Measurements from ENCODE around the gene FUZ.

The FUZ gene

GRCh38 chr19:49817964-49818648, 5.0 kb upstream of the FUZ start, which contains the start of gene MED25:
TSS of gene MED25 (plus strand) at chr19:49818289. CDS start at chr19:49818342, 53 bp downstream.
- Histone ChIP-seq H3K36me3 (ENCODE audit: insufficient read depth, low read length) (peaks cover 34% of the 10 kb centered on the region), H3K27me3 (ENCODE audit: insufficient read depth, low read length) (no peaks in the 10 kb centered on the region), H3K9ac (ENCODE audit: low read length) (peak within 1 kb of the TSS; percentile 100), H4K20me1 (ENCODE audit: insufficient read depth, low read length) (no peaks in the 10 kb centered on the region), H3K27ac (ENCODE audit: low read depth, low read length, poor library complexity, severe bottlenecking) (peak within 1 kb of the TSS; percentile 99), H3K9me2 (ENCODE audit: low read depth, low read length) (no peaks in the 10 kb centered on the region), H3K4me2 (ENCODE audit: low read length) (peak within 1 kb of the TSS; percentile 88), H3K4me3 (ENCODE audit: low read depth, low read length, poor library complexity, severe bottlenecking) (peak within 1 kb of the TSS; percentile 99), H3K9me3 (ENCODE audit: low read length) (no peaks in the 10 kb centered on the region), H3K79me2 (ENCODE audit: insufficient read depth, low read length) (peaks cover 30% of the 10 kb centered on the region), H3K4me1 (ENCODE audit: insufficient read depth, low read length, severe bottlenecking) (peaks cover 56% of the 10 kb centered on the region), H2AFZ (ENCODE audit: low read length) (no peak within 1 kb of the TSS), H3F3A (ENCODE audit: insufficient read depth, low read length) (peaks cover 10% of the 10 kb centered on the region)
- TF ChIP-seq EZH2 (IDR thresholded peaks at IDR 0.05; ENCODE audit: borderline replicate concordance, low read length) (no peak), CTCF (IDR thresholded peaks at IDR 0.05; ENCODE audit: low read length) (no peak)

GRCh38 chr19:49816590-49816989, 3.5 kb upstream of the FUZ start:
- no peak for TF ChIP-seq EZH2 (IDR thresholded peaks at IDR 0.05; ENCODE audit: borderline replicate concordance, low read length)
- no peak for TF ChIP-seq CTCF (IDR thresholded peaks at IDR 0.05; ENCODE audit: low read length)
- H3K27ac ChIP-seq (ENCODE audit: low read depth, low read length, poor library complexity, severe bottlenecking) = peak overlapping the region; percentile 99
- no peak overlapping the region for H3K4me2 ChIP-seq (ENCODE audit: low read length)
- no peaks in the 10 kb centered on the region for H4K20me1 ChIP-seq (ENCODE audit: insufficient read depth, low read length)
- H3K9me3 ChIP-seq (ENCODE audit: low read length) = no peaks in the 10 kb centered on the region
- no peak overlapping the region for H2AFZ ChIP-seq (ENCODE audit: low read length)
- H3F3A ChIP-seq (ENCODE audit: insufficient read depth, low read length) = peaks cover 10% of the 10 kb centered on the region
- H3K9me2 ChIP-seq (ENCODE audit: low read depth, low read length) = no peaks in the 10 kb centered on the region
- no peaks in the 10 kb centered on the region for H3K27me3 ChIP-seq (ENCODE audit: insufficient read depth, low read length)
- peaks cover 55% of the 10 kb centered on the region for H3K4me1 ChIP-seq (ENCODE audit: insufficient read depth, low read length, severe bottlenecking)
- H3K9ac ChIP-seq (ENCODE audit: low read length) = no peak overlapping the region
- peaks cover 20% of the 10 kb centered on the region; the same call in 1 of the 2 replicates for H3K36me3 ChIP-seq (ENCODE audit: insufficient read depth, low read length)
- H3K4me3 ChIP-seq (ENCODE audit: low read depth, low read length, poor library complexity, severe bottlenecking) = no peak overlapping the region
- peaks cover 30% of the 10 kb centered on the region for H3K79me2 ChIP-seq (ENCODE audit: insufficient read depth, low read length)

- no peaks in the 10 kb centered on the region for H3K9me3 ChIP-seq (ENCODE audit: low read length)
- H3F3A ChIP-seq (ENCODE audit: insufficient read depth, low read length) = peaks cover 10% of the 10 kb centered on the region
- H4K20me1 ChIP-seq (ENCODE audit: insufficient read depth, low read length) = no peaks in the 10 kb centered on the region
- no peak for TF ChIP-seq EZH2 (IDR thresholded peaks at IDR 0.05; ENCODE audit: borderline replicate concordance, low read length)
- TF ChIP-seq CTCF (IDR thresholded peaks at IDR 0.05; ENCODE audit: low read length) = no peak
- peak overlapping the region; percentile 70 for H3K4me2 ChIP-seq (ENCODE audit: low read length)
- peak overlapping the region; percentile 85 for H3K27ac ChIP-seq (ENCODE audit: low read depth, low read length, poor library complexity, severe bottlenecking)
- H2AFZ ChIP-seq (ENCODE audit: low read length) = peak overlapping the region; percentile 62
- H3K27me3 ChIP-seq (ENCODE audit: insufficient read depth, low read length) = no peaks in the 10 kb centered on the region
- no peaks in the 10 kb centered on the region for H3K9me2 ChIP-seq (ENCODE audit: low read depth, low read length)
- no peaks in the 10 kb centered on the region; the same call in 1 of the 2 replicates for H3K36me3 ChIP-seq (ENCODE audit: insufficient read depth, low read length)
- peaks cover 8% of the 10 kb centered on the region for H3K79me2 ChIP-seq (ENCODE audit: insufficient read depth, low read length)
- H3K9ac ChIP-seq (ENCODE audit: low read length) = peak overlapping the region; percentile 19; the same call in 1 of the 2 replicates
- H3K4me1 ChIP-seq (ENCODE audit: insufficient read depth, low read length, severe bottlenecking) = peaks cover 54% of the 10 kb centered on the region
- peak overlapping the region; percentile 71 for H3K4me3 ChIP-seq (ENCODE audit: low read depth, low read length, poor library complexity, severe bottlenecking)
Observed at GRCh38 chr19:49814010-49814409, 918 bp upstream of the FUZ start.

Measured in OCI-LY1 (cell line).